MCF 10A (cell line): ENCODE results near the gene WDR54. TPM values are rescaled to one million over a fixed set of nuclear protein-coding genes. Genes with fewer than 3 reads are reported as not detected.

Experiments
- BruUV-seq: library from RNA; stranded (reverse); fragments of 400-500 nt; replicated peaks from 2 replicates; lab custom pipeline; 2021; lab: Mats Ljungman, UMichigan
- CTCF ChIA-PET: fragments of 300-600 bp; sonication (Branson Sonifier 250); formaldehyde crosslinking; extraction: SDS; loops from one replicate; lab custom pipeline; 2021; ENCODE audit warnings: antibody characterized with exemption, inconsistent platforms; lab: Yijun Ruan, JAX
- POLR2A ChIA-PET: fragments of 300-600, 350-650 bp; sonication (Branson Sonifier 250); formaldehyde crosslinking; extraction: SDS; loops from one replicate; lab custom pipeline; 2020; ENCODE audit warnings: antibody characterized with exemption, inconsistent platforms; lab: Yijun Ruan, JAX
- DNase-seq: peaks from one replicate; pipeline ENCODE4 v3.0.0-alpha.2; 2018; ENCODE audit not compliant: unreplicated experiment
- H3K27ac Mint-ChIP-seq: one replicate; pipeline ENCODE4 v1.8.0; 2022; ENCODE audit warnings: mild to moderate bottlenecking, low read depth, mixed read lengths; ENCODE audit not compliant: unreplicated experiment
- H3K27me3 Mint-ChIP-seq: one replicate; pipeline ENCODE4 v1.8.0; 2022; ENCODE audit warnings: mixed read lengths; ENCODE audit not compliant: insufficient read depth, unreplicated experiment
- H3K36me3 Mint-ChIP-seq: one replicate; pipeline ENCODE4 v1.8.0; 2022; ENCODE audit warnings: mild to moderate bottlenecking, moderate library complexity, mixed read lengths; ENCODE audit not compliant: insufficient read depth, unreplicated experiment
- H3K4me1 Mint-ChIP-seq: one replicate; pipeline ENCODE4 v1.8.0; 2022; ENCODE audit warnings: mixed read lengths; ENCODE audit not compliant: insufficient read depth, unreplicated experiment
- H3K4me3 Mint-ChIP-seq: one replicate; pipeline ENCODE4 v1.8.0; 2022; ENCODE audit warnings: mild to moderate bottlenecking, moderate library complexity, mixed read lengths; ENCODE audit not compliant: unreplicated experiment
- H3K9me3 Mint-ChIP-seq: one replicate; pipeline ENCODE4 v1.8.0; 2022; ENCODE audit warnings: mixed read lengths; ENCODE audit not compliant: unreplicated experiment
- CTCF ChIP-seq: fragments of 200-600 bp; IDR thresholded peaks from one replicate; pipeline ENCODE4 v1.8.0; 2022; ENCODE audit warnings: antibody characterized with exemption, mild to moderate bottlenecking; ENCODE audit not compliant: unreplicated experiment
- intact Hi-C: fragments of 100-400 bp; cut with micrococcal nuclease; formaldehyde crosslinking; loops from 2 replicates; pipeline ENCODE4 v1.14.1; 2022
- total RNA-seq: library from RNA; stranded (reverse); gene quantifications from 2 replicates; pipeline ENCODE4 v1.2.3, GENCODE V29; 2022

Gene WDR54
- total RNA-seq, 1 experiment from 2014 or later: 19.9 TPM

- peak; percentile 91 for TF ChIP-seq CTCF
- Mint-ChIP-seq H3K4me3 (peak overlapping the region; percentile 79), H3K27me3 (no peaks in the 10 kb centered on the region), H3K27ac (peak overlapping the region; percentile 91), H3K4me1 (no peaks in the 10 kb centered on the region), H3K9me3 (no peaks in the 10 kb centered on the region), H3K36me3 (no peaks in the 10 kb centered on the region)
- BruUV-seq: no TSS peak
- intact Hi-C loops: loop anchor here (2.0 to 5.0 kb wide), 3 partner anchors 59 to 141 kb away; no protein-coding TSS in a partner anchor
- ChIA-PET POLR2A (interaction anchor here (0.7 to 3.5 kb wide), 16 partner anchors 10 to 408 kb away, joined by 3 to 18 read pairs (median 6); partner anchors contain the start of genes CCDC142, DCTN1, INO80B and WBP1), CTCF (interaction anchor here (0.6 to 2.6 kb wide), 31 partner anchors 9 to 633 kb away, joined by 3 to 12 read pairs (median 3); partner anchors contain the start of gene DCTN1)
- DNase-seq: peak; percentile 94
Observed at GRCh38 chr2:74391580-74392448, 29.7 kb upstream of the WDR54 start.

DNA sequence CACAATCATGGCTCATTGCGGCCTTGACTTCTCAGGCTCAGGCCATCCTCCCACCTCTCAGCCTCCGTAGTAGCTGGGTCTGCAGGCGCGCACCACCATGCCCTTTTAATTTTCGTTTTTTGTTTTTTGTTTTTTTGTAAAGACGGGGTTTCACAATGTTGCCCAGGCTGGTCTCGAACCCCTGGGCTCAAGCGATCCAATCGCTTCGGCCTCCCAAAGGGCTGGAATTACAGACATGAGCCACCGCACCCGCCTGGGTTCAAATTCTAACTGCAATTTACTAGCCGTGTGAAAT lies 29.1 kb upstream of the WDR54 start:
- intact Hi-C loops: loop anchor here (2.0 to 5.0 kb wide), 3 partner anchors 60 to 142 kb away; no protein-coding TSS in a partner anchor
- CTCF ChIA-PET: interaction anchor here (0.6 to 2.6 kb wide), 14 partner anchors 9 to 567 kb away, joined by 3 to 12 read pairs (median 3); partner anchors contain the start of gene DCTN1
- Mint-ChIP-seq H3K27ac (no peak overlapping the region), H3K9me3 (no peaks in the 10 kb centered on the region), H3K4me1 (no peaks in the 10 kb centered on the region), H3K27me3 (no peaks in the 10 kb centered on the region), H3K4me3 (no peak overlapping the region), H3K36me3 (no peaks in the 10 kb centered on the region)
- DNase-seq: no peak
- no peak for TF ChIP-seq CTCF
- POLR2A ChIA-PET: interaction anchor here (1.0 to 3.5 kb wide), 8 partner anchors 9 to 204 kb away, joined by 4 to 18 read pairs (median 7); partner anchors contain the start of gene WBP1
- no TSS peak for BruUV-seq

GRCh38 chr2:74393525-74393924 lies 28.0 kb upstream of the WDR54 start:
- DNase-seq: no peak
- no peaks in the 10 kb centered on the region for H3K4me1 Mint-ChIP-seq
- no TSS peak for BruUV-seq
- POLR2A ChIA-PET: no interaction called here
- CTCF ChIA-PET: interaction anchor here (1.4 kb wide), 1 partner anchor 36 kb away, joined by 3 read pairs; no protein-coding TSS in a partner anchor
- no peaks in the 10 kb centered on the region for H3K36me3 Mint-ChIP-seq
- H3K27me3 Mint-ChIP-seq: no peaks in the 10 kb centered on the region
- intact Hi-C loops: loop anchor here (2.0 to 5.0 kb wide), 3 partner anchors 61 to 143 kb away; no protein-coding TSS in a partner anchor
- TF ChIP-seq CTCF: no peak
- no peaks in the 10 kb centered on the region for H3K9me3 Mint-ChIP-seq
- H3K4me3 Mint-ChIP-seq: no peak overlapping the region
- no peak overlapping the region for H3K27ac Mint-ChIP-seq

- DNase-seq: no peak
- ChIA-PET CTCF (no interaction called here), POLR2A (interaction anchor here (0.7 kb wide), 1 partner anchor 424 kb away, joined by 3 read pairs; no protein-coding TSS in a partner anchor)
- intact Hi-C loops: no loop called here
- H3K27me3 Mint-ChIP-seq: no peaks in the 10 kb centered on the region
- no peak for TF ChIP-seq CTCF
- no peak overlapping the region for H3K4me3 Mint-ChIP-seq
- no peaks in the 10 kb centered on the region for H3K36me3 Mint-ChIP-seq
- peaks cover 4% of the 10 kb centered on the region for H3K4me1 Mint-ChIP-seq
- H3K9me3 Mint-ChIP-seq: no peaks in the 10 kb centered on the region
- no TSS peak for BruUV-seq
- H3K27ac Mint-ChIP-seq: no peak overlapping the region
Observed at GRCh38 chr2:74396149-74396548, 25.4 kb upstream of the WDR54 start.
